RWPE2 (cell line): ENCODE measurements around the gene PPP1R1B.

ENCODE experiments used
- ATAC-seq: fragments of 200-7000 bp; cut with Tn5 transposase; 3 replicates; pipeline ENCODE4 v1.9.1; 2021; ENCODE audit warnings: low read depth
- DNase-seq: peaks from one replicate; pipeline ENCODE4 v3.0.0-alpha.2; 2020; ENCODE audit warnings: low spot score
- H3K27ac ChIP-seq: fragments of 450-650 bp; 2 replicates; pipeline ENCODE4 v1.5.1; 2017; ENCODE audit warnings: mild to moderate bottlenecking; ENCODE audit not compliant: poor library complexity, severe bottlenecking
- H3K27me3 ChIP-seq: fragments of 250-450 bp; sonication (Bioruptor Pico); 2 replicates; pipeline ENCODE4 v1.5.1; 2021; ENCODE audit warnings: mild to moderate bottlenecking, moderate library complexity; ENCODE audit not compliant: insufficient read depth, poor library complexity, severe bottlenecking
- H3K36me3 ChIP-seq: fragments of 250-450 bp; sonication (Bioruptor Pico); 2 replicates; pipeline ENCODE4 v1.5.1; 2020; ENCODE audit warnings: low read depth, mild to moderate bottlenecking, moderate library complexity
- H3K4me1 ChIP-seq: fragments of 250-450 bp; sonication (Bioruptor Pico); 2 replicates; pipeline ENCODE4 v1.5.1; 2021; ENCODE audit warnings: mild to moderate bottlenecking, moderate library complexity; ENCODE audit not compliant: insufficient read depth, poor library complexity, severe bottlenecking
- H3K4me3 ChIP-seq: fragments of 250-450 bp; sonication (Bioruptor Pico); 2 replicates; pipeline ENCODE4 v1.5.1; 2021; ENCODE audit warnings: mild to moderate bottlenecking, moderate library complexity; ENCODE audit not compliant: severe bottlenecking
- H3K9me3 ChIP-seq: fragments of 250-450 bp; sonication (Bioruptor Pico); 2 replicates; pipeline ENCODE4 v1.5.1; 2021; ENCODE audit warnings: mild to moderate bottlenecking, moderate library complexity; ENCODE audit not compliant: severe bottlenecking
- CTCF ChIP-seq: fragments of 450-650 bp; IDR thresholded peaks from one replicate; pipeline ENCODE4 v1.5.1; 2017; ENCODE audit warnings: mild to moderate bottlenecking, moderate library complexity; ENCODE audit not compliant: poor library complexity, severe bottlenecking

PPP1R1B gene

GRCh38 chr17:39639566-39640458, 13.1 kb downstream of the PPP1R1B start:
- Histone ChIP-seq H3K27ac (no peak overlapping the region), H3K36me3 (no peaks in the 10 kb centered on the region), H3K27me3 (no peaks in the 10 kb centered on the region), H3K4me3 (no peak overlapping the region), H3K9me3 (no peaks in the 10 kb centered on the region), H3K4me1 (no peaks in the 10 kb centered on the region)
- DNase-seq (no peak), ATAC-seq (no peak)
- no peak for TF ChIP-seq CTCF

- H3K4me1 ChIP-seq = no peaks in the 10 kb centered on the region
- no peak for TF ChIP-seq CTCF
- no peak overlapping the region for H3K27ac ChIP-seq
- DNase-seq (no peak), ATAC-seq (no peak)
- no peaks in the 10 kb centered on the region for H3K9me3 ChIP-seq
- no peaks in the 10 kb centered on the region for H3K27me3 ChIP-seq
- no peaks in the 10 kb centered on the region for H3K36me3 ChIP-seq
- no peak overlapping the region for H3K4me3 ChIP-seq
These were observed 13.9 kb downstream of the PPP1R1B start for GRCh38 chr17:39640591-39641031.

- Histone ChIP-seq H3K4me3 (no peak overlapping the region), H3K4me1 (no peaks in the 10 kb centered on the region), H3K9me3 (no peaks in the 10 kb centered on the region), H3K27me3 (no peaks in the 10 kb centered on the region), H3K36me3 (no peaks in the 10 kb centered on the region), H3K27ac (no peak overlapping the region)
- no peak for TF ChIP-seq CTCF
- ATAC-seq (no peak), DNase-seq (no peak)
These were observed 14.3 kb downstream of the PPP1R1B start for GRCh38 chr17:39641097-39641496.

GRCh38 chr17:39641883-39642282, 15.1 kb downstream of the PPP1R1B start:
- Histone ChIP-seq H3K27ac (no peak overlapping the region), H3K9me3 (no peaks in the 10 kb centered on the region), H3K4me1 (no peaks in the 10 kb centered on the region), H3K36me3 (no peaks in the 10 kb centered on the region), H3K27me3 (no peaks in the 10 kb centered on the region), H3K4me3 (no peak overlapping the region)
- ATAC-seq (no peak), DNase-seq (no peak)
- no peak for TF ChIP-seq CTCF
